ENCODE results near the gene SCNN1B. TPM values are rescaled to one million over a fixed set of nuclear protein-coding genes. Genes with fewer than 3 reads are reported as not detected.
"Not testable (repeated sequence)": the region's sequence is repeated elsewhere in the genome, so short reads cannot be mapped to it uniquely, and the experiment has no call there.

SCNN1B gene
- total RNA-seq, 4 donors from 2014 or later: 0.31 to 4.7 (median 2.6) TPM

- no peak for TF ChIP-seq POLR2AphosphoS5 (IDR thresholded peaks at IDR 0.05)
- TF ChIP-seq EP300 (IDR thresholded peaks at IDR 0.05): no peak
- no peak for TF ChIP-seq CTCF (IDR thresholded peaks at IDR 0.05)
- no peak for TF ChIP-seq POLR2A (IDR thresholded peaks at IDR 0.05)
- ATAC-seq: no peak
- 73 to 83% methylated on average over 3 to 7 of the region's 10 CpGs for WGBS, 2 donors (ENCODE audit: low coverage in 1 of 2)
- no peaks in the 10 kb centered on the region for H3K4me1 ChIP-seq
- peaks cover 0 to under 1% of the 10 kb centered on the region in 2 donors for H3K36me3 ChIP-seq
- no peak overlapping the region for H3K27ac ChIP-seq
- H3K4me3 ChIP-seq: no peak overlapping the region
- H3K9me3 ChIP-seq: no peaks in the 10 kb centered on the region
- no peaks in the 10 kb centered on the region for H3K27me3 ChIP-seq
Observed at GRCh38 chr16:23379707-23380106, 77.6 kb downstream of the SCNN1B start.

- TF ChIP-seq POLR2AphosphoS5 (IDR thresholded peaks at IDR 0.05) (no peak), EP300 (IDR thresholded peaks at IDR 0.05) (no peak), CTCF (IDR thresholded peaks at IDR 0.05) (no peak), POLR2A (IDR thresholded peaks at IDR 0.05) (no peak)
- Histone ChIP-seq H3K9me3 (no peaks in the 10 kb centered on the region), H3K27me3 (no peaks in the 10 kb centered on the region), H3K4me1 (no peaks in the 10 kb centered on the region), H3K27ac (no peak overlapping the region), H3K4me3 (no peak overlapping the region), H3K36me3 (peaks cover 0 to 6% of the 10 kb centered on the region in 2 donors)
- WGBS, 2 donors (ENCODE audit: low coverage in 1 of 2): no CpG with 5 or more reads among the region's 20 CpGs
- no peak for ATAC-seq
Observed at GRCh38 chr16:23380501-23380951, 78.4 kb downstream of the SCNN1B start.

GRCh38 chr16:23381702-23382101, 79.6 kb downstream of the SCNN1B start:
- WGBS, 2 donors (ENCODE audit: low coverage in 1 of 2): 89% methylated on average over 5 to 9 of the region's 9 CpGs
- H3K27me3 ChIP-seq, ATAC-seq, H3K27ac ChIP-seq, H3K4me3 ChIP-seq, H3K9me3 ChIP-seq, H3K4me1 ChIP-seq: not testable (repeated sequence)
- H3K36me3 ChIP-seq: peaks cover 0 to 15% of the 10 kb centered on the region in 2 donors

GRCh38 chr16:23382279-23382678, 80.2 kb downstream of the SCNN1B start:
- no peak overlapping the region for H3K4me3 ChIP-seq
- peaks cover 0 to 16% of the 10 kb centered on the region in 2 donors for H3K36me3 ChIP-seq
- no peaks in the 10 kb centered on the region for H3K9me3 ChIP-seq
- H3K27ac ChIP-seq: no peak overlapping the region
- WGBS, 2 donors (ENCODE audit: low coverage in 1 of 2): 100% methylated on average over 1 of the region's 6 CpGs
- no peaks in the 10 kb centered on the region for H3K27me3 ChIP-seq
- H3K4me1 ChIP-seq: no peaks in the 10 kb centered on the region
- TF ChIP-seq POLR2A (IDR thresholded peaks at IDR 0.05) (no peak), CTCF (IDR thresholded peaks at IDR 0.05) (no peak), POLR2AphosphoS5 (IDR thresholded peaks at IDR 0.05) (no peak), EP300 (IDR thresholded peaks at IDR 0.05) (no peak)
- no peak for ATAC-seq

GRCh38 chr16:23383881-23384280, 81.8 kb downstream of the SCNN1B start:
- Histone ChIP-seq H3K36me3 (peaks cover 0 to 32% of the 10 kb centered on the region in 2 donors), H3K27me3 (no peaks in the 10 kb centered on the region), H3K9me3 (no peaks in the 10 kb centered on the region), H3K27ac (no peak overlapping the region), H3K4me3 (no peak overlapping the region), H3K4me1 (no peaks in the 10 kb centered on the region)
- WGBS, 2 donors (ENCODE audit: low coverage in 1 of 2): 100% methylated on average over 1 of the region's 3 CpGs; no CpG with 5 or more reads in 1 of the 2 donors
- no peak for ATAC-seq
- TF ChIP-seq CTCF (IDR thresholded peaks at IDR 0.05) (no peak), POLR2AphosphoS5 (IDR thresholded peaks at IDR 0.05) (no peak), EP300 (IDR thresholded peaks at IDR 0.05) (no peak), POLR2A (IDR thresholded peaks at IDR 0.05) (no peak)

Measured in gastroesophageal sphincter (tissue), 4 donors.